IMR-90 (cell line): ENCODE data around the gene FRK.
A peak's percentile ranks its signal among the peaks of the same experiment; 100 is the strongest.

ENCODE experiments used
- BHLHE40 ChIP-seq: fragments of 150-350 bp; IDR thresholded peaks from 2 replicates; pipeline ENCODE4 v1.6.1; 2016; ENCODE audit warnings: mild to moderate bottlenecking, low read depth, low read length
- CHD1 ChIP-seq: IDR thresholded peaks from 2 replicates; pipeline ENCODE4 v1.6.1; 2012; ENCODE audit warnings: low read depth, low read length, improper control_type of control experiment
- CTCF ChIP-seq: conservative IDR thresholded peaks from 2 replicates; pipeline ENCODE4 v1.5.1; 2012; ENCODE audit warnings: mild to moderate bottlenecking, low read depth, low read length, improper control_type of control experiment
- MAFK ChIP-seq: IDR thresholded peaks from 2 replicates; pipeline ENCODE4 v1.6.1; 2012; ENCODE audit warnings: low read depth, low read length, improper control_type of control experiment
- MAZ ChIP-seq: IDR thresholded peaks from 2 replicates; pipeline ENCODE4 v1.6.1; 2012; ENCODE audit warnings: low read depth, mild to moderate bottlenecking, low read length, improper control_type of control experiment, moderate library complexity, borderline replicate concordance
- MXI1 ChIP-seq: IDR thresholded peaks from 2 replicates; pipeline ENCODE4 v1.6.1; 2012; ENCODE audit warnings: low read depth, mild to moderate bottlenecking, low read length, moderate library complexity, borderline replicate concordance
- NFE2L2 ChIP-seq: fragments of 150-350 bp; IDR thresholded peaks from 2 replicates; pipeline ENCODE4 v1.6.1; 2016; ENCODE audit warnings: low read depth, mild to moderate bottlenecking, low read length
- POLR2A ChIP-seq: IDR thresholded peaks from 2 replicates; pipeline ENCODE4 v1.6.1; 2012; ENCODE audit warnings: mild to moderate bottlenecking, low read depth, low read length
- RAD21 ChIP-seq: IDR thresholded peaks from 2 replicates; pipeline ENCODE4 v1.6.1; 2012; ENCODE audit warnings: low read length, improper control_type of control experiment
- RFX5 ChIP-seq: IDR thresholded peaks from 2 replicates; pipeline ENCODE4 v1.8.0; 2012; ENCODE audit warnings: low read depth, mild to moderate bottlenecking, low read length, moderate library complexity
- SMC3 ChIP-seq: fragments of 150-350 bp; IDR thresholded peaks from 2 replicates; pipeline ENCODE4 v1.6.1; 2016; ENCODE audit warnings: low read depth, mild to moderate bottlenecking, antibody characterized with exemption, low read length, moderate library complexity

GRCh38 chr6:116096979-116097816, 36.5 kb upstream of the FRK start:
- TF ChIP-seq MXI1 (no peak), MAZ (no peak), CTCF (peak; percentile 73), POLR2A (no peak), RAD21 (peak; percentile 66), NFE2L2 (no peak), BHLHE40 (no peak), MAFK (no peak), RFX5 (no peak), SMC3 (peak; percentile 54), CHD1 (no peak)
